ENCODE measurements around the gene CIZ1. TPM values are rescaled to one million over a fixed set of nuclear protein-coding genes. Genes with fewer than 3 reads are reported as not detected.

CIZ1 gene
- total and polyA plus RNA-seq, 9 of the 15 experiments (the other 6 are each of a cell fraction or from before 2014, with no cell fraction given) = 6.6 to 329 (median 87.8) TPM

DNA sequence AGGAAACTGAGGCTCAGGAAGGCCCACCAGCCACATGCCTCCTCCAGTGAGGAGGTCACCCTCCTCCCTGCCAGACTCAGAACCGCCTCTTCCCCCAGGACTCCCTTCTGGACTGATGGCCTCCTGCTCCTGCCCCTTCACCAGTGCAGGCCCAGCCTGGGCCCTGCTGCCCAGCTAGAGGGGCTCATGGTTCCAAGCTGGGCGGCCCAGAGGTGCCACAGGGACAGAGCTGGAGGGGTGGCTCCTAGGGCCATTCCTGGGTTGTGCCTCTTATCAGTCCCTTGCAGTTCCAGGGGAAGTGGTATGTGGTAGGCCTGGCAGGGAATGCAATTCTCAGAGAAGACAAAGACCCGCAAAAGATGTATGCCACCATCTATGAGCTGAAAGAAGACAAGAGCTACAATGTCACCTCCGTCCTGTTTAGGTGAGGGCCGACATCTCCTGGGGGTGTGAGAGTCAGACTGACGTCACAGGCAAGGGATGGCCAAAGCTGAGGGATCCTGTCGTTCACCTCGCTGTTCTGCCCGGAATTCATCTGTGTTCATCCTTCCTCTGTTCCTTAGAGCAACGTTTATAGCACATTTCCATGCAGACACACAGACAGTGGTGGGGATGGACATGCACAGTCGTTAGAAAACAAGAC, 41.3 kb downstream of the CIZ1 start (continued):
- TF ChIP-seq ZBTB49 (CRISPR knock-in tag; IDR thresholded peaks at IDR 0.05; ENCODE audit: borderline replicate concordance) (no peak), RFX1 (IDR thresholded peaks at IDR 0.05) (no peak), ZNF668 (CRISPR knock-in tag; IDR thresholded peaks at IDR 0.05) (0 out of 2 replicates have a peak, but pooled peaks have one; percentile 39), ZNF282 (CRISPR knock-in tag; IDR thresholded peaks at IDR 0.05) (no peak), MTA1 (IDR thresholded peaks at IDR 0.05; ENCODE audit: borderline replicate concordance) (no peak), NFIC (IDR thresholded peaks at IDR 0.05) (no peak), ZNF830 (CRISPR knock-in tag; IDR thresholded peaks at IDR 0.05) (peak; percentile 27; the same call in 1 of the 2 replicates), HDAC3 (IDR thresholded peaks at IDR 0.05; ENCODE audit: borderline replicate concordance, partially characterized antibody) (no peak), CTBP1 (IDR thresholded peaks at IDR 0.05; ENCODE audit: borderline replicate concordance) (no peak), MEIS2 (IDR thresholded peaks at IDR 0.05; ENCODE audit: partially characterized antibody) (no peak), BCOR (IDR thresholded peaks at IDR 0.05) (no peak), ERF (CRISPR knock-in tag; IDR thresholded peaks at IDR 0.05) (0 out of 2 replicates have a peak, but pooled peaks have one; percentile 32), ID3 (CRISPR knock-in tag; IDR thresholded peaks at IDR 0.05) (no peak), ID3 (tag; IDR thresholded peaks at IDR 0.05) (0 out of 2 replicates have a peak, but pooled peaks have one; percentile 44), KDM2B (CRISPR knock-in tag; IDR thresholded peaks at IDR 0.05) (no peak), PRMT5 (CRISPR knock-in tag; IDR thresholded peaks at IDR 0.05) (0 out of 2 replicates have a peak, but pooled peaks have one; percentile 21)
- TF ChIP-seq, protein P1, sequence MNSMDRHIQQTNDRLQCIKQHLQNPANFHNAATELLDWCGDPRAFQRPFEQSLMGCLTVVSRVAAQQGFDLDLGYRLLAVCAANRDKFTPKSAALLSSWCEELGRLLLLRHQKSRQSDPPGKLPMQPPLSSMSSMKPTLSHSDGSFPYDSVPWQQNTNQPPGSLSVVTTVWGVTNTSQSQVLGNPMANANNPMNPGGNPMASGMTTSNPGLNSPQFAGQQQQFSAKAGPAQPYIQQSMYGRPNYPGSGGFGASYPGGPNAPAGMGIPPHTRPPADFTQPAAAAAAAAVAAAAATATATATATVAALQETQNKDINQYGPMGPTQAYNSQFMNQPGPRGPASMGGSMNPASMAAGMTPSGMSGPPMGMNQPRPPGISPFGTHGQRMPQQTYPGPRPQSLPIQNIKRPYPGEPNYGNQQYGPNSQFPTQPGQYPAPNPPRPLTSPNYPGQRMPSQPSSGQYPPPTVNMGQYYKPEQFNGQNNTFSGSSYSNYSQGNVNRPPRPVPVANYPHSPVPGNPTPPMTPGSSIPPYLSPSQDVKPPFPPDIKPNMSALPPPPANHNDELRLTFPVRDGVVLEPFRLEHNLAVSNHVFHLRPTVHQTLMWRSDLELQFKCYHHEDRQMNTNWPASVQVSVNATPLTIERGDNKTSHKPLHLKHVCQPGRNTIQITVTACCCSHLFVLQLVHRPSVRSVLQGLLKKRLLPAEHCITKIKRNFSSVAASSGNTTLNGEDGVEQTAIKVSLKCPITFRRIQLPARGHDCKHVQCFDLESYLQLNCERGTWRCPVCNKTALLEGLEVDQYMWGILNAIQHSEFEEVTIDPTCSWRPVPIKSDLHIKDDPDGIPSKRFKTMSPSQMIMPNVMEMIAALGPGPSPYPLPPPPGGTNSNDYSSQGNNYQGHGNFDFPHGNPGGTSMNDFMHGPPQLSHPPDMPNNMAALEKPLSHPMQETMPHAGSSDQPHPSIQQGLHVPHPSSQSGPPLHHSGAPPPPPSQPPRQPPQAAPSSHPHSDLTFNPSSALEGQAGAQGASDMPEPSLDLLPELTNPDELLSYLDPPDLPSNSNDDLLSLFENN (IDR thresholded peaks at IDR 0.05; ENCODE audit: low read depth in 2 of 2, low read length in 2 of 2) = no peak
- TF ChIP-seq, protein P2, sequence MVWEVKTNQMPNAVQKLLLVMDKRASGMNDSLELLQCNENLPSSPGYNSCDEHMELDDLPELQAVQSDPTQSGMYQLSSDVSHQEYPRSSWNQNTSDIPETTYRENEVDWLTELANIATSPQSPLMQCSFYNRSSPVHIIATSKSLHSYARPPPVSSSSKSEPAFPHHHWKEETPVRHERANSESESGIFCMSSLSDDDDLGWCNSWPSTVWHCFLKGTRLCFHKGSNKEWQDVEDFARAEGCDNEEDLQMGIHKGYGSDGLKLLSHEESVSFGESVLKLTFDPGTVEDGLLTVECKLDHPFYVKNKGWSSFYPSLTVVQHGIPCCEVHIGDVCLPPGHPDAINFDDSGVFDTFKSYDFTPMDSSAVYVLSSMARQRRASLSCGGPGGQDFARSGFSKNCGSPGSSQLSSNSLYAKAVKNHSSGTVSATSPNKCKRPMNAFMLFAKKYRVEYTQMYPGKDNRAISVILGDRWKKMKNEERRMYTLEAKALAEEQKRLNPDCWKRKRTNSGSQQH (CRISPR knock-in tag; IDR thresholded peaks at IDR 0.05) = 0 out of 2 replicates have a peak, but pooled peaks have one; percentile 46

Data from K562 (cell line).